Measurements from ENCODE around the gene TNPO1. TPM values are rescaled to one million over a fixed set of nuclear protein-coding genes. Genes with fewer than 3 reads are reported as not detected.
"Not testable (repeated sequence)": the region's sequence is repeated elsewhere in the genome, so short reads cannot be mapped to it uniquely, and the experiment has no call there.

The TNPO1 gene
- total RNA-seq, 2 experiments from 2014 or later, result 105 to 107 TPM

DNA sequence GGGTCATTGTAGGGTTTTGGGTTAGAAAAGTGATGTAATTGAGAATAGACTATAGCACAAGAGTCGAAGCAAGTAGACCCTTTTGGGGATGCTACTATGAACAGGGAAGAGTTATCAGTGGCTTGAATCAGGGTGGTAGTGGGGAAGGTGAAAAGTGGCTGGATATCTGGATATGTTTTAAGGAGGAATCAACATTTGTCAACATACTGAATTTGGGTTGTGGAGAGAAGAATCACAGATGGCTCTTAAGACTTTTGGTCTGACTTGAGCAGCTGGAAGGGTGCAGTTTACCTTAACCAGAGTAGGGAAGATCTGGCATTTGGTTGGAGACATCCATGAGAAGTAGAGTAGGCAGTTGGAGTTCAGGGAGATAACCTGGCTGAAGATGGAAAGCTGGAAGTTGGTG is 100.9 kb downstream of the TNPO1 start:
- H3K4me3 Mint-ChIP-seq, result no peak overlapping the region
- CTCF ChIA-PET, result interaction anchor here (1.5 kb wide), 1 partner anchor 39 kb away, joined by 4 read pairs; no protein-coding TSS in a partner anchor
- H3K27me3 Mint-ChIP-seq (ENCODE audit: low read depth), result no peaks in the 10 kb centered on the region
- no peak for DNase-seq
- no peaks in the 10 kb centered on the region for H3K36me3 Mint-ChIP-seq (ENCODE audit: low read depth)
- no peaks in the 10 kb centered on the region for H3K9me3 Mint-ChIP-seq
- intact Hi-C loops (cut with micrococcal nuclease), result no loop called here
- no peaks in the 10 kb centered on the region for H3K4me1 Mint-ChIP-seq (ENCODE audit: low read depth)
- H3K27ac Mint-ChIP-seq, result no peak overlapping the region

DNA sequence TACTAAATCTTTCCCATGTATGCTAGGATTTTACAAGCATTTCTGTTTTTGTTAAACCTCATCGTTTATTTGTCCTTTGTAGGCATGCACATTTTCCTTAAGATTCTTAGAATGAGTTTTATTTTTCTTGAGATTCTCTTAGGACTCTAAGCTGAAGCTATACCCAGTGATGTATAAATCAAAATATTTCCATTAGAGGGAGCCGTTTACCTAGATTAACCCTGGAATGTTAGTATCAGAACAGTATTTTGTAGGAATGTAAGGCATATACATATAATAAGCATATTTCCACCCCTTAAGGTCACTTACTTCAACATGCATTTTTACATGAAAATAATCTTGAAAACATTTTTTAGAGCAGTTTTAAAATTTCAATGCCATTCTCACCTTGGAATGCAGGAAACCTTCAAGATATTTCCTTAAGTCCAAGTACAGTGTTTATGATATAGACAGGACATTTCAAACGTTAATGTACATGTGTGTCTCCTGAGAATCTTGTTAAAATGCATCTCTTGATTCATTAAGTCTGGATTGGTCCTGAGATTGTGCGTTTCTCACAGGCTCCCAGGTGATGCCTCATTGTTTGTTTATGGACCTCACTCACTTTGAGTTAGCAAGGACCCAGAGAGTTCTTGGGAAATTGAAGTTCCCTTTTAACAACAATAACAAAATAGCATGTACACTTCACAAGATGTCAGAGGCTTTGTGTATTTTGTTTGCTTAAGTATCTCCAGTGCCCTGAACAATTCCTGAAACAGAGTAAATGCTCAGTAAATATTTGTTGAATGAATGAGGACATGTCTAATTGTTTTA is 104.4 kb downstream of the TNPO1 start:
- Mint-ChIP-seq H3K27me3 (ENCODE audit: low read depth) (peaks cover 5% of the 10 kb centered on the region), H3K9me3 (no peaks in the 10 kb centered on the region), H3K27ac (no peak overlapping the region), H3K4me1 (ENCODE audit: low read depth) (no peaks in the 10 kb centered on the region), H3K4me3 (no peak overlapping the region), H3K36me3 (ENCODE audit: low read depth) (no peaks in the 10 kb centered on the region)
- intact Hi-C loops (cut with micrococcal nuclease), result loop anchor here (1.0 to 2.0 kb wide), 2 partner anchors 281 to 532 kb away; no protein-coding TSS in a partner anchor
- CTCF ChIA-PET, result interaction anchor here (1.3 kb wide), 1 partner anchor 283 kb away, joined by 3 read pairs; no protein-coding TSS in a partner anchor
- no peak for DNase-seq

DNA sequence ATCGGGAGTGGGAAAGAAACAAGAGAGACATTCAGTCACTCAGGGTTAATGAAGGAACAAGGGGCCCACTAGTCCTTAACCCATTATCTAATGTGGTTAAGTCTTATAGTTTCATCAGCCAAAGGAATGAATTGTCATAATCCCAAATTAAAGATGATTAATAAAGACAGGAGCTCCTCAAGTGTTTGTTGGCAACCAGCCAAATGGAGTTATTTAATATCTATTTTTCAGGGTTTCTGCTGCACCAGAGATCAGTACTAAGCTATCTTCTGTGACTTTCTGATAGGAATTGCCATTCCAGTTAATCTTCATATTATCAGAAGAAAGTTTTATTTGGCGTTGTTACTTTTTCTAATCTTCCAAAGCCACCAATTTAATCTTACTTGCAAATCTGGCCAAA is 105.4 kb downstream of the TNPO1 start:
- Mint-ChIP-seq H3K4me1 (ENCODE audit: low read depth) (no peaks in the 10 kb centered on the region), H3K4me3 (no peak overlapping the region), H3K27me3 (ENCODE audit: low read depth) (peaks cover 8% of the 10 kb centered on the region), H3K27ac (no peak overlapping the region), H3K36me3 (ENCODE audit: low read depth) (no peaks in the 10 kb centered on the region), H3K9me3 (no peaks in the 10 kb centered on the region)
- intact Hi-C loops (cut with micrococcal nuclease), result loop anchor here (2.0 kb wide), 1 partner anchor 531 kb away; no protein-coding TSS in a partner anchor
- DNase-seq, result no peak
- CTCF ChIA-PET, result no interaction called here

GRCh38 chr5:72922422-72922821 is 106.0 kb downstream of the TNPO1 start:
- intact Hi-C loops (cut with micrococcal nuclease), result no loop called here
- H3K9me3 Mint-ChIP-seq, result no peaks in the 10 kb centered on the region
- no peak for DNase-seq
- H3K27ac Mint-ChIP-seq, result no peak overlapping the region
- H3K4me1 Mint-ChIP-seq (ENCODE audit: low read depth), result no peaks in the 10 kb centered on the region
- CTCF ChIA-PET, result no interaction called here
- H3K4me3 Mint-ChIP-seq, result no peak overlapping the region
- peaks cover 8% of the 10 kb centered on the region for H3K27me3 Mint-ChIP-seq (ENCODE audit: low read depth)
- no peaks in the 10 kb centered on the region for H3K36me3 Mint-ChIP-seq (ENCODE audit: low read depth)

DNA sequence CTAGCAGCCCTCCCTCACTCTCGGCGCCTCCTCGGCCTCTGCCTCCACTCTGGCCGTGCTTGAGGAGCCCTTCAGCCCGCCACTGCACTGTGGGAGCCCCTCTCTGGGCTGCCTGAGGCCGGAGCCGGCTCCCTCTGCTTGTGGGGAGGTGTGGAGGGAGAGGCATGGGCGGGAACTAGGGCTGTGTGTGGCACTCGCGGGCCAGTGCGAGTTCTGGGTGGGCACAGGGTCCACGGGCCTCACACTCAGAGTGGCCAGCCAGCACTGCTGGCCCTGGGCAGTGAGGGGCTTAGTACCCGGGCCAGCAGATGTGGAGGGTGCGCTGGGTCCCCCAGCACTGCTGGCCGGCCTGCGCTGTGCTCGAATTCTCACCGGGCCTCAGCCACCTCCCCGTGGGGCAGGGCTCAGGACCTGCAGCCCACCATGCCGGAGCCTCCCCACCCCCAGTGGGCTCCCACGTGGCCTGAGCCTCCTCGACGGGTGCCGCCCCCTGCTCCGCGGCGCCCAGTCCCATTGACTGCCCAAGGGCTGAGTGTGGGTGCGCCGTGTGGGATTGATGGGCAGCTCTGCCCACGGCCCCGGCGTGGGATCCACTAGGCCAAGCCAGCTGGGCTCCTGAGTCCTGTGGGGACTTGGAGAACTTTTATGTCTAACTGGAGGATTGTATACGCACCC is 109.0 kb downstream of the TNPO1 start:
- Mint-ChIP-seq H3K9me3 (no peaks in the 10 kb centered on the region), H3K27me3 (ENCODE audit: low read depth) (peaks cover 11% of the 10 kb centered on the region), H3K27ac (no peak overlapping the region), H3K36me3 (ENCODE audit: low read depth) (no peaks in the 10 kb centered on the region), H3K4me1 (ENCODE audit: low read depth) (no peaks in the 10 kb centered on the region), H3K4me3 (no peak overlapping the region)
- DNase-seq, result no peak
- CTCF ChIA-PET, result no interaction called here
- intact Hi-C loops (cut with micrococcal nuclease), result no loop called here

DNA sequence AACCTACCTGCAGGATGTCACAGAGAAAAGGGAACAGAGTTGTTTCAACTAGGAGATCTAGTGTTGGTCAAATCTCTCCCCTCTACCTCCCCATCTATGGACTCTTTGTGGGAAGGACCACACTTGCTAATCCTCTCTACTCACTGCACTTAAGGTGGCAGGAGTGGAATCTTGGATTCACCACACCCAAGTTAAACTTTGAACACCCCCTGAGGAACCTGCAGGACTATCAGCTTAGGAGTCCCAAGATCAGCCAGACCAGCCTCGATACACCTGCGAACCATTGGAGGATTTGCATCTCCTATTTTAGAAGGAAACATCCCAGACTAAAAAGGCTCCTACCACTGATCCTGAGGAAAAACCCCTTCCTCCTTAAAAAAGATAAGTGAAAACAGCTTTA is 116.2 kb downstream of the TNPO1 start:
- H3K4me1 Mint-ChIP-seq (ENCODE audit: low read depth); H3K9me3 Mint-ChIP-seq; H3K36me3 Mint-ChIP-seq (ENCODE audit: low read depth); H3K4me3 Mint-ChIP-seq; CTCF ChIA-PET; intact Hi-C loops (cut with micrococcal nuclease); DNase-seq; H3K27ac Mint-ChIP-seq: not testable (repeated sequence)
- peaks cover 14% of the 10 kb centered on the region for H3K27me3 Mint-ChIP-seq (ENCODE audit: low read depth)

DNA sequence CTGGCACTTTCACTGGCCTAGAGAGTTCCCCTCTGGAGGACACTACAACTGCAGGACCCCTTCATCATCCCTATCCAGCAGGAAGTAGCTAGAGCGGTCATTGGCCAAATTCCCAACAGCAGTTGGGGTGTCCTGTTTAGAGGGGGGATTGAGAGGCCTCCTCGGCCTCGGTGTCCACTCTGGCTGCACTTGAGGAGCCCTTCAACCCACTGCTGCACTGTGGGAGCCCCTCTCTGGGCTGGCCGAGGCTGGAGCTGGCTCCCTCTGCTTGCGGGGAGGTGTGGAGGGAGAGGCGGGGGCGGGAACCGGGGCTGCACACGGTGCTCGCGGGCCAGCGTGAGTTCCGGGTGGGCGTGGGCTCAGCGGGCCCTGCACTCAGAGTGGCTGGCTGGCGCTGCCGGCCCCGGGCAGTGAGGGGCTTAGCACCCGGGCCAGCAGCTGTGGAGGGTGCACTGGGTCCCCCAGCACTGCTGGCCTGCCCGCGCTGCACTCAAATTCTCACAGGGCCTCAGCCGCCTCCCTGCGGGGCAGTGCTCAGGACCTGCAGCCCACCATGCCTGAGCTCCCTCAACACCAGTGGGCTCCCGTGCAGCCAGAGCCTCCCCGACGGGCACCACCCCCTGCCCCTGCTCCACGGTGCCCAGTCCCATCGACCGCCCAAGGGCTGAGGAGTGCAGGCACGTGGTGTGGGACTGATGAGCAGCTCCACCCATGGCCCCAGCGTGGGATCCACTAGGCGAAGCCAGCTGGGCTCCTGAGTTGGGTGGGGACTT is 118.7 kb downstream of the TNPO1 start:
- CTCF ChIA-PET; H3K4me1 Mint-ChIP-seq (ENCODE audit: low read depth); H3K9me3 Mint-ChIP-seq; intact Hi-C loops (cut with micrococcal nuclease); H3K27ac Mint-ChIP-seq; H3K36me3 Mint-ChIP-seq (ENCODE audit: low read depth); DNase-seq; H3K4me3 Mint-ChIP-seq: not testable (repeated sequence)
- H3K27me3 Mint-ChIP-seq (ENCODE audit: low read depth), result peaks cover 18% of the 10 kb centered on the region

DNA sequence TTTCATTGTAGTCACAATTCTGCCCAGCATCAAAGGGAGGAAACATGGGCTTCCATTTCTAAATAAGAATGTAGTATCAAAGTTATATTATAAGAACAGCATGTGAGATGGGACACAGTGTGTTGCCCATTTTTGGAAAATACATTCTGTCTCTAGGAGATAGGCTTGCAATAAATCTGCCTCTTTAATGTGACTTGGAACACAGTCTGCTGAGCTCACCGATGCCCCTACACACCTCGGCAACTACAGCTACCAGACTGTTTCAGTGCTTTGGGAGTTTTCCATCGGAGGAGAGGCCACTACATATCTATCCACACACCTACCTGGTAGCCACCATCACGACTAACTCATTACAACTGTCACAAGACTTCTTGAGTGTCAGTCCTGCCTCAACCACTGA is 120.4 kb downstream of the TNPO1 start:
- no peak overlapping the region for H3K27ac Mint-ChIP-seq
- intact Hi-C loops (cut with micrococcal nuclease), result no loop called here
- no peaks in the 10 kb centered on the region for H3K4me1 Mint-ChIP-seq (ENCODE audit: low read depth)
- peaks cover 16% of the 10 kb centered on the region for H3K27me3 Mint-ChIP-seq (ENCODE audit: low read depth)
- CTCF ChIA-PET, result no interaction called here
- no peak for DNase-seq
- H3K36me3 Mint-ChIP-seq (ENCODE audit: low read depth), result no peaks in the 10 kb centered on the region
- no peaks in the 10 kb centered on the region for H3K9me3 Mint-ChIP-seq
- no peak overlapping the region for H3K4me3 Mint-ChIP-seq

- Mint-ChIP-seq H3K4me1 (ENCODE audit: low read depth) (no peaks in the 10 kb centered on the region), H3K4me3 (no peak overlapping the region), H3K27ac (no peak overlapping the region), H3K9me3 (no peaks in the 10 kb centered on the region), H3K36me3 (ENCODE audit: low read depth) (no peaks in the 10 kb centered on the region), H3K27me3 (ENCODE audit: low read depth) (peaks cover 16% of the 10 kb centered on the region)
- intact Hi-C loops (cut with micrococcal nuclease), result no loop called here
- CTCF ChIA-PET, result no interaction called here
- DNase-seq, result no peak
These were observed 121.1 kb downstream of the TNPO1 start for GRCh38 chr5:72937517-72938061.

GRCh38 chr5:72938206-72938605 is 121.7 kb downstream of the TNPO1 start:
- Mint-ChIP-seq H3K27ac (no peak overlapping the region), H3K4me3 (no peak overlapping the region), H3K27me3 (ENCODE audit: low read depth) (peaks cover 14% of the 10 kb centered on the region), H3K9me3 (no peaks in the 10 kb centered on the region), H3K4me1 (ENCODE audit: low read depth) (no peaks in the 10 kb centered on the region), H3K36me3 (ENCODE audit: low read depth) (no peaks in the 10 kb centered on the region)
- CTCF ChIA-PET, result no interaction called here
- intact Hi-C loops (cut with micrococcal nuclease), result no loop called here
- DNase-seq, result no peak

DNA sequence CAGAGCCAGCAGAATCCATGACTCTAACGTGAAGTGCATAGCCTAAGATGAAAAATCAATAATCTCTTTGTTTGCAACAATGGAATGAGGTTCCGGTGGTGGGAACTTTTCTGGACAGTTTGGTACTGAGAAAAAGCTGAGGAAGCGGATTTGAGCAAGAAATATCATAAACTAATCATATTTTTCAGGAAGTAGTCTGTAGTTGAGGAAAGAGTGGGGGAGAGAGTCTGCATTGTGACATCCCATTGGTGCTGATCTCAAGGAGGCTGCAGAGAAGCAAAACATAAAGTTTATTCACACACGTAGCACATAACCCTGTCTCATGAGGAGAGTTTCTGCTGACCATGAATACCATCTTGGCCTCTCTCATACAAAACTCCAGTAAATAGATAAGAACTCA is 123.6 kb downstream of the TNPO1 start:
- peaks cover 14% of the 10 kb centered on the region for H3K27me3 Mint-ChIP-seq (ENCODE audit: low read depth)
- H3K9me3 Mint-ChIP-seq, result no peaks in the 10 kb centered on the region
- H3K4me1 Mint-ChIP-seq (ENCODE audit: low read depth), result no peaks in the 10 kb centered on the region
- no peak overlapping the region for H3K4me3 Mint-ChIP-seq
- no peak overlapping the region for H3K27ac Mint-ChIP-seq
- CTCF ChIA-PET, result no interaction called here
- no peaks in the 10 kb centered on the region for H3K36me3 Mint-ChIP-seq (ENCODE audit: low read depth)
- DNase-seq, result no peak
- intact Hi-C loops (cut with micrococcal nuclease), result no loop called here

GRCh38 chr5:72943307-72943706 is 126.8 kb downstream of the TNPO1 start:
- Mint-ChIP-seq H3K27me3 (ENCODE audit: low read depth) (peaks cover 23% of the 10 kb centered on the region), H3K27ac (no peak overlapping the region)

More at GRCh38 chr5:72943307-72943706, 126.8 kb downstream of the TNPO1 start:
- H3K4me3 Mint-ChIP-seq, result no peak overlapping the region
- H3K4me1 Mint-ChIP-seq (ENCODE audit: low read depth), result no peaks in the 10 kb centered on the region
- CTCF ChIA-PET, result no interaction called here
- H3K36me3 Mint-ChIP-seq (ENCODE audit: low read depth), result no peaks in the 10 kb centered on the region
- intact Hi-C loops (cut with micrococcal nuclease), result no loop called here
- no peaks in the 10 kb centered on the region for H3K9me3 Mint-ChIP-seq
- DNase-seq, result no peak

Measured in activated naive CD4-positive, alpha-beta T cell treated with anti-CD3 and anti-CD28 coated beads for 36 hours (primary cell).